ENCODE data around the gene FLT3. TPM values are rescaled to one million over a fixed set of nuclear protein-coding genes. Genes with fewer than 3 reads are reported as not detected.

The FLT3 gene
- total and polyA plus RNA-seq, 10 of the 15 experiments (the other 5 are each of a cell fraction or from before 2014, with no cell fraction given) = 0.04 to 0.19 (median 0.11) TPM; not detected in 1

GRCh38 chr13:28010046-28010445, 90.3 kb downstream of the FLT3 start:
- 71% methylated on average over 5 of the region's 5 CpGs for WGBS (ENCODE audit: insufficient coverage, insufficient replicate concordance, low lambda C conversion rate, missing lambda C conversion rate)
- Histone ChIP-seq H3K4me3 (no peak overlapping the region), H3K79me2 (ENCODE audit: control insufficient read depth, insufficient read depth, low read length) (no peaks in the 10 kb centered on the region), H3K4me2 (ENCODE audit: control insufficient read depth, insufficient read depth) (no peak overlapping the region), H3K9ac (ENCODE audit: control insufficient read depth, insufficient read depth, low read length) (no peak overlapping the region), H3K27ac (ENCODE audit: control insufficient read depth, insufficient read depth) (no peak overlapping the region), H3K4me1 (ENCODE audit: control insufficient read depth, insufficient read depth, low read length) (peaks cover 10% of the 10 kb centered on the region), H3K36me3 (ENCODE audit: control insufficient read depth in 2 of 2, insufficient read depth in 2 of 2, low read length in 1 of 2) (no peaks in the 10 kb centered on the region), H3K9me3 (replicated peaks; ENCODE audit: control insufficient read depth, insufficient read depth, low read length) (no peaks in the 10 kb centered on the region), H3K27me3 (replicated peaks in 1 of 2; ENCODE audit: control insufficient read depth in 2 of 2, insufficient read depth in 2 of 2, low read length in 1 of 2) (no peaks in the 10 kb centered on the region), H2AFZ (ENCODE audit: control insufficient read depth, low read depth, low read length) (no peak overlapping the region), H4K20me1 (ENCODE audit: control insufficient read depth, insufficient read depth) (no peaks in the 10 kb centered on the region)
- ChIA-PET RAD21 (ENCODE audit: unreplicated experiment) (no interaction called here), CTCF (no interaction called here), SMC1A (ENCODE audit: uncharacterized antibody, unreplicated experiment) (no interaction called here), POLR2A (interaction anchor here (0.6 kb wide), 1 partner anchor 855 kb away, joined by 3 read pairs; no protein-coding TSS in a partner anchor)
- ATAC-seq (no peak), FAIRE-seq (no peak), DNase-seq (ENCODE audit: low read depth, low spot score) (no peak)
- no TSS peak for BruUV-seq (replicated peaks)
- intact Hi-C loops (cut with micrococcal nuclease; ENCODE audit: unreplicated experiment) = no loop called here
- in situ Hi-C loops (cut with MboI) = no loop called here
- TF ChIP-seq SUZ12 (IDR thresholded peaks at IDR 0.05; ENCODE audit: unreplicated experiment) = no peak
- TF ChIP-seq CTCF (IDR thresholded peaks at IDR 0.05 in 2 of 3, conservative IDR thresholded peaks at IDR 0.05 in 1 of 3; ENCODE audit: control insufficient read depth in 2 of 3, extremely low read depth in 1 of 3, insufficient read depth in 1 of 3, low read depth in 3 of 3, low read length in 3 of 3) = no peak
- TF ChIP-seq SKIL (IDR thresholded peaks at IDR 0.05; ENCODE audit: low read depth, poor library complexity, severe bottlenecking) = no peak
- TF ChIP-seq DPF2 (IDR thresholded peaks at IDR 0.05) = no peak
- TF ChIP-seq KLF5 (IDR thresholded peaks at IDR 0.05; ENCODE audit: partially characterized antibody) = no peak
- TF ChIP-seq RELB (IDR thresholded peaks at IDR 0.05; ENCODE audit: low read depth) = no peak
- no peak for TF ChIP-seq IRF4 (IDR thresholded peaks at IDR 0.05; ENCODE audit: low read depth, low read length)
- TF ChIP-seq FOXK2 (IDR thresholded peaks at IDR 0.05) = no peak
- no peak for TF ChIP-seq BCL3 (IDR thresholded peaks at IDR 0.05; ENCODE audit: borderline replicate concordance, insufficient read depth, low read depth, low read length, poor library complexity, severe bottlenecking)
- TF ChIP-seq MTA2 (IDR thresholded peaks at IDR 0.05; ENCODE audit: low read depth) = no peak
- TF ChIP-seq ZNF274 (IDR thresholded peaks at IDR 0.05; ENCODE audit: insufficient read depth, insufficient read length) = no peak
- TF ChIP-seq NFYB (IDR thresholded peaks at IDR 0.05; ENCODE audit: insufficient read depth, low read depth, low read length) = no peak
- TF ChIP-seq JUND (IDR thresholded peaks at IDR 0.05; ENCODE audit: low read depth, low read length) = no peak
